COLO829 (cell line): ENCODE data around the gene IGDCC3.

Experiments
- DNase-seq: peaks from one replicate; pipeline ENCODE4 v3.0.0; 2012; ENCODE audit warnings: low spot score

The IGDCC3 gene

GRCh38 chr15:65327651-65328393, 50.0 kb downstream of the IGDCC3 start:
- no peak for DNase-seq

- no peak for DNase-seq
These were observed 51.0 kb downstream of the IGDCC3 start for GRCh38 chr15:65326818-65327217.

GRCh38 chr15:65326117-65326526, 51.7 kb downstream of the IGDCC3 start:
- no peak for DNase-seq

GRCh38 chr15:65323071-65323511, 54.7 kb downstream of the IGDCC3 start:
- no peak for DNase-seq

GRCh38 chr15:65318870-65319356, 58.9 kb downstream of the IGDCC3 start:
- peak; percentile 66 for DNase-seq

GRCh38 chr15:65312400-65312916, 65.3 kb downstream of the IGDCC3 start:
- peak; percentile 42 for DNase-seq

GRCh38 chr15:65311760-65312159, 66.0 kb downstream of the IGDCC3 start:
- no peak for DNase-seq

GRCh38 chr15:65310431-65311137, 67.2 kb downstream of the IGDCC3 start:
- DNase-seq = no peak

GRCh38 chr15:65309882-65310418, 67.9 kb downstream of the IGDCC3 start:
- DNase-seq = no peak

GRCh38 chr15:65307978-65308377, 69.8 kb downstream of the IGDCC3 start:
- no peak for DNase-seq

- no peak for DNase-seq
These were observed 71.3 kb downstream of the IGDCC3 start for GRCh38 chr15:65306551-65306950.

GRCh38 chr15:65305776-65306175, 72.0 kb downstream of the IGDCC3 start:
- no peak for DNase-seq

GRCh38 chr15:65305150-65305758, 72.5 kb downstream of the IGDCC3 start:
- DNase-seq = no peak

- peak; percentile 75 for DNase-seq
These were observed 73.2 kb downstream of the IGDCC3 start, which contains the start of gene RNU5B-1 for GRCh38 chr15:65304381-65305149. RNU5B-1 (plus strand) TSS chr15:65304677.

GRCh38 chr15:65303687-65304380, 74.0 kb downstream of the IGDCC3 start:
- no peak for DNase-seq

GRCh38 chr15:65302061-65302460, 75.7 kb downstream of the IGDCC3 start:
- no peak for DNase-seq

- DNase-seq = no peak
These were observed 76.8 kb downstream of the IGDCC3 start for GRCh38 chr15:65300924-65301441.

- no peak for DNase-seq
These were observed 79.1 kb downstream of the IGDCC3 start for GRCh38 chr15:65298731-65299130.

GRCh38 chr15:65292938-65293518, 84.8 kb downstream of the IGDCC3 start:
- no peak for DNase-seq

GRCh38 chr15:65290228-65290627, 87.6 kb downstream of the IGDCC3 start:
- no peak for DNase-seq
